ENCODE results near the gene ATN1. TPM values are rescaled to one million over a fixed set of nuclear protein-coding genes. Genes with fewer than 3 reads are reported as not detected.

ATN1 gene
- total RNA-seq, 2 donors from 2014 or later, result 109 to 163 TPM

- no peak for TF ChIP-seq CTCF (IDR thresholded peaks at IDR 0.05)
- no peak overlapping the region for H3K4me3 ChIP-seq
- no peaks in the 10 kb centered on the region for H3K9me3 ChIP-seq
- DNase-seq (ENCODE audit: low spot score), result no peak
- peaks cover 10% of the 10 kb centered on the region for H3K36me3 ChIP-seq
- H3K27ac ChIP-seq, result no peak overlapping the region
- H3K27me3 ChIP-seq (replicated peaks; ENCODE audit: insufficient read depth), result no peaks in the 10 kb centered on the region
- no peak for ATAC-seq (ENCODE audit: insufficient number of reproducible peaks, low FRiP score, low read depth)
- peaks cover 16 to 18% of the 10 kb centered on the region in 2 donors for H3K4me1 ChIP-seq (ENCODE audit: control insufficient read depth in 1 of 2, low read depth in 2 of 2)
Observed at GRCh38 chr12:6912164-6912935, 15.4 kb upstream of the ATN1 start.

DNA sequence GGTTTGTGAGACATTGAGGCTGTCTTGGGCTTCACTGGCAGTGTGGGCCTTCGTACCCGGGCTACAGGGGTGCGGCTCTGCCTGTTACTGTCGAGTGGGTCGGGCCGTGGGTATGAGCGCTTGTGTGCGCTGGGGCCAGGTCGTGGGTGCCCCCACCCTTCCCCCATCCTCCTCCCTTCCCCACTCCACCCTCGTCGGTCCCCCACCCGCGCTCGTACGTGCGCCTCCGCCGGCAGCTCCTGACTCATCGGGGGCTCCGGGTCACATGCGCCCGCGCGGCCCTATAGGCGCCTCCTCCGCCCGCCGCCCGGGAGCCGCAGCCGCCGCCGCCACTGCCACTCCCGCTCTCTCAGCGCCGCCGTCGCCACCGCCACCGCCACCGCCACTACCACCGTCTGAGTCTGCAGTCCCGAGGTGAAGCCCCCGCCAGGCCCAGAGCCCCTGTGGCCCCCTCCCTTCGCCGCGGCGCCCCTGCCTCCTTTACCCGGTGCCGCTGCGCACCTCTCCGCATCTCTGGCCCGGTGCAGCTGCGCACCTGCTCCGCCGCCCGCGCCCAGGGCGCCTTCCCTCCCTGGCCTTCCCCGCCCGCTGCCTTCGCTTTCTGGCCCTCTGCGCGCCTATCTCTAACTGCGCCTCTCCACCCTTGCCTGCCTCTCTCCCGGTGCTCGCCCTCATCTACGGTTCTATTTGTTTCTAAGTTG is 13.4 kb upstream of the ATN1 start, which contains the start of gene ENO2:
TSS of gene ENO2 (plus strand) at position 335 of the 701 bp plus-strand sequence. CDS start 1,253 bp downstream, outside the sequence.
- Histone ChIP-seq H3K9me3 (no peaks in the 10 kb centered on the region), H3K4me3 (peak within 1 kb of the TSS; percentile 99), H3K4me1 (ENCODE audit: control insufficient read depth in 1 of 2, low read depth in 2 of 2) (peaks cover 16 to 18% of the 10 kb centered on the region in 2 donors), H3K27ac (peak within 1 kb of the TSS; percentile 94), H3K27me3 (replicated peaks; ENCODE audit: insufficient read depth) (no peaks in the 10 kb centered on the region), H3K36me3 (peaks cover 11% of the 10 kb centered on the region)
- TF ChIP-seq CTCF (IDR thresholded peaks at IDR 0.05), result no peak
- DNase-seq (ENCODE audit: low spot score) (peak; percentile 60), ATAC-seq (ENCODE audit: insufficient number of reproducible peaks, low FRiP score, low read depth) (peak; percentile 77)

DNA sequence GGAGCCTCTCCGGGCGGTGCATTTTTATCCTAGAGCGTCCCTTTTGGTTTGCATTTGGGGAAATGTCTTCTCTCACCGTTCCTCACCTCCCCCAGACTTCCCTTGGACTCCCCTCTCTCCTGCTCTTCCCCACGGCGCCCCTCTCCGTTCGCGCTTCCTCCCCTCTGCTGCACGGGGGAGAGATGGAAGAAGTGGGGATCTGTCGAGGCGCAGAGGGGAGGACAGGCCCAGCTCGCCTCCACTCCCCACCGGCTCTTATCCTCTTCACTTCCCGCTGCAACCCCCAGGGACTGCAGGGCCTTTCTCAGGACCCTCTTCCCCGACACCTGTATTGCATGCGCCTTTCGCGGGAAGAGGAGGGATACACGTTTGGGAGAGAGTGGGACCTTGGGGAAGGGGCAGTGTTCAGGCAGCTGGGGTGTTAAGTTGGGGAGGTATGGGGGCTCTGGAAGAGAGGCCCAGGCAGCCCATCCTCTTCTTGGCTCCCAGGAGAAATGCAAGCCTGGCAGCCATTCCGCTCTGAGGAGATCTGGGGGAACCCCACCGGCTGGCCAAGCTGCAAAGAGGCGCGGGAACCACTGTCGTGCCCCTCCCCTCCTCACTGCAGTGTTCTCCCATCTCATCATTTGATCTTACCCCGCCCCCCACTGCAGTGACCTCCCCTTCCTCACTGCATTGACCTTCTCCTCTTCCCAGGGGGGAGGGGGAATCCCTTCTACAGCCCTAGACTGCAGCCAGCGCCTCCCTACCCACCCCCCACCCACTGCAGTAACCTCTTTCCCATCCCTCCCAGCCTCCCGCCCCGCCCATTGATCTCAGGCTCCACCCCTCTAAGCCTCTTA is 12.6 kb upstream of the ATN1 start:
- ATAC-seq (ENCODE audit: insufficient number of reproducible peaks, low FRiP score, low read depth) (no peak), DNase-seq (ENCODE audit: low spot score) (no peak)
- H3K27me3 ChIP-seq (replicated peaks; ENCODE audit: insufficient read depth), result no peaks in the 10 kb centered on the region
- H3K4me1 ChIP-seq (ENCODE audit: control insufficient read depth in 1 of 2, low read depth in 2 of 2), result peaks cover 16 to 18% of the 10 kb centered on the region in 2 donors
- no peak for TF ChIP-seq CTCF (IDR thresholded peaks at IDR 0.05)
- peak overlapping the region; percentile 94 for H3K27ac ChIP-seq
- peaks cover 13% of the 10 kb centered on the region for H3K36me3 ChIP-seq
- no peaks in the 10 kb centered on the region for H3K9me3 ChIP-seq
- H3K4me3 ChIP-seq, result peak overlapping the region; percentile 99

DNA sequence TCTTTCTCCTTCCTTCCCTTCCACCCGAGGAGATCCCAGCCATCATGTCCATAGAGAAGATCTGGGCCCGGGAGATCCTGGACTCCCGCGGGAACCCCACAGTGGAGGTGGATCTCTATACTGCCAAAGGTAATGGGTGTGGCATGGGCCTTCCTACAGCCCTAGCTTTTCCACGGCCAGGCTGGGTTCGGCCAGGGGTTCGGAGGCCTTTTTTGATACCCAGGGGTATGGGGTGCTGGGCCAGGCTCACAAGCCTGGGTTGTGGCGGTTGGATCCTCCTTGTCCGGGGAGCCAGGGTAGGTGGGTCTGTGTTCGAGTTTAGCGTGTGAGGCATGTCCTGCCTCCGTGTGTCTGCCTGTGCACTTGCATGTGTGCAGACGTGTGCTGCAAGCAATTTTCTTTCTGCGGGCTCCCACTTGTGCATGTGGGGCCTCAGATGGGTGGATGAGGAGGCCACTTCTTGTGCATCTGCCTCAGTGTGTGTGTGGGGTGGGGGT is 11.9 kb upstream of the ATN1 start:
- TF ChIP-seq CTCF (IDR thresholded peaks at IDR 0.05), result no peak
- H3K27ac ChIP-seq, result peak overlapping the region in 1 of 2 donors; percentile 94
- H3K4me3 ChIP-seq, result peak overlapping the region; percentile 99
- DNase-seq (ENCODE audit: low spot score) (no peak), ATAC-seq (ENCODE audit: insufficient number of reproducible peaks, low FRiP score, low read depth) (no peak)
- H3K4me1 ChIP-seq (ENCODE audit: control insufficient read depth in 1 of 2, low read depth in 2 of 2), result peaks cover 16 to 18% of the 10 kb centered on the region in 2 donors
- no peaks in the 10 kb centered on the region for H3K27me3 ChIP-seq (replicated peaks; ENCODE audit: insufficient read depth)
- H3K36me3 ChIP-seq, result peaks cover 13% of the 10 kb centered on the region
- H3K9me3 ChIP-seq, result no peaks in the 10 kb centered on the region
